Measurements from ENCODE around the gene CD79A.
A peak's percentile ranks its signal among the peaks of the same experiment; 100 is the strongest.

Gene CD79A

DNA sequence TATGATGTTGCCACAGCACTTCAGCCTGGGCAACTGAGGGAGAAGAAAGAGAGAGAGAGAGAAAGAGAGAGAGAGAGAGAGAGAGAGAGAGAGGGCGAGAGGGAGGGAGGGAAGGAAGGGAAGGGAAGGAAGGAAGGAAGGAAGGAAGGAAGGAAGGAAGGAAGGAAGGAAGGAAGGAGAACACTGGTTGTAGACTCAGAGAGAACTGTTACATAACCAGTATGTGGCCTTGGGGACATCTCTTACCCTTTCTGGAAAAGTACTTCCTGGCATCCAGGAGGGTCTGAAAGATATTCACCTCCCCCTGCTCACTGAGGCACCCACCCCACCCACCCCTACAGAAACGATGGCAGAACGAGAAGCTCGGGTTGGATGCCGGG is 3.2 kb downstream of the CD79A start:
- TF ChIP-seq, protein P1, sequence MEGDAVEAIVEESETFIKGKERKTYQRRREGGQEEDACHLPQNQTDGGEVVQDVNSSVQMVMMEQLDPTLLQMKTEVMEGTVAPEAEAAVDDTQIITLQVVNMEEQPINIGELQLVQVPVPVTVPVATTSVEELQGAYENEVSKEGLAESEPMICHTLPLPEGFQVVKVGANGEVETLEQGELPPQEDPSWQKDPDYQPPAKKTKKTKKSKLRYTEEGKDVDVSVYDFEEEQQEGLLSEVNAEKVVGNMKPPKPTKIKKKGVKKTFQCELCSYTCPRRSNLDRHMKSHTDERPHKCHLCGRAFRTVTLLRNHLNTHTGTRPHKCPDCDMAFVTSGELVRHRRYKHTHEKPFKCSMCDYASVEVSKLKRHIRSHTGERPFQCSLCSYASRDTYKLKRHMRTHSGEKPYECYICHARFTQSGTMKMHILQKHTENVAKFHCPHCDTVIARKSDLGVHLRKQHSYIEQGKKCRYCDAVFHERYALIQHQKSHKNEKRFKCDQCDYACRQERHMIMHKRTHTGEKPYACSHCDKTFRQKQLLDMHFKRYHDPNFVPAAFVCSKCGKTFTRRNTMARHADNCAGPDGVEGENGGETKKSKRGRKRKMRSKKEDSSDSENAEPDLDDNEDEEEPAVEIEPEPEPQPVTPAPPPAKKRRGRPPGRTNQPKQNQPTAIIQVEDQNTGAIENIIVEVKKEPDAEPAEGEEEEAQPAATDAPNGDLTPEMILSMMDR (IDR thresholded peaks at IDR 0.05; ENCODE audit: control extremely low read depth, extremely low read depth, low read depth, missing control alignments): no peak
- CTCF ChIA-PET: interaction anchor here (0.9 to 1.6 kb wide), 2 partner anchors 10 to 72 kb away, joined by 5 read pairs; no protein-coding TSS in a partner anchor
- no peak for DNase-seq (ENCODE audit: extremely low spot score)
- POLR2A ChIA-PET: interaction anchor here (0.6 kb wide), 2 partner anchors 10 to 21 kb away, joined by 3 to 4 read pairs; partner anchors contain the start of gene RPS19

DNA sequence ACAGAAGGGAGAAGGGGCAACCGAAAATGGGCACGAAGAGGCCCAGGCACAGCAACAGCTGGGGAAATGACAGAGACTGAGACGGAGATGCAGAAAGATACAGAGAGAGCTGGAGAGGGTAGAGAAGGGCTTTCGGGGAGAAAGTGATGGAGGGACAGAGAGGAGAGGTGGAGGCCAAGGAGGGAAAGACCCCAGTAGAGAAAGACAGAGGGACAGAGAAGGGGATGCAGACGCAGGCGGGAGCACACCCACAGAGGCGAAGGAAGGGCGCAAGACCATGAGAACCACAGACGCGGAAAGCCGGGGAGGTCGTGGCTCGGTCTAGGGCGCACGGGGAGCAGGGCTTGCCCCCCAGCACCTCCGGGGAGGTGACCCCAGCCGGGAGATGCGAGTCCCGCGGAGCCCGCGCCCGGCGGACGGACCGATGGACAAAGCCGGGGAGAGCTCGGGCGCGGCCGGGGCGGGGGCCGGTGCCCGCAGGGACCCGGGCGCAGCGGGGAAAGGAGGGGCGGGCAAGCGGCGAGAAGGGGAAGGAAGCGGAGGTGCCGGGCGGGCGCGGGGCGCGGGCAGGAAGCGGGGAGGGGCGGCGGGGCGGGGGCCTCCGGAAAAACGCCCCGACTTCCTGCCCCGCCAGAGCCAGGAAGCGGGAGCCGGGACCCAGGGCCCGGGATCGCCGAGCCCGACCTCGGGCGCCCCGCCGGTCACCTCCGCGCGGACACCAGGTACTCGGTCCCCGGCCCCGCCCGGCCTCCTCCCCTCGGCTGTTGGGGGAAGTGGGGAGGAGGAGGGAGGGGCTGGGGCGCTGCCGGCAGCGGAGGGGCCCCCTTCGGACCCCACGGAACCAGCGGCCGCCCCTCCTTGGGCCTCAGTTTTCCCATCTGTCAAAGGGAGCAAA is 5.7 kb downstream of the CD79A start, which contains the start of gene ARHGEF1:
TSS of gene ARHGEF1 (plus strand) at position 617 of the 895 bp plus-strand sequence. CDS start 4,899 bp downstream, outside the sequence.
- POLR2A ChIA-PET: no interaction called here
- TF ChIP-seq, protein P1 (IDR thresholded peaks at IDR 0.05; ENCODE audit: control extremely low read depth, extremely low read depth, low read depth, missing control alignments): no peak
- CTCF ChIA-PET: interaction anchor here (1.0 to 8.2 kb wide), 6 partner anchors 9 to 69 kb away, joined by 3 to 60 read pairs (median 4); partner anchors contain the start of gene RPS19
- peak; percentile 61 for DNase-seq (ENCODE audit: extremely low spot score)

DNA sequence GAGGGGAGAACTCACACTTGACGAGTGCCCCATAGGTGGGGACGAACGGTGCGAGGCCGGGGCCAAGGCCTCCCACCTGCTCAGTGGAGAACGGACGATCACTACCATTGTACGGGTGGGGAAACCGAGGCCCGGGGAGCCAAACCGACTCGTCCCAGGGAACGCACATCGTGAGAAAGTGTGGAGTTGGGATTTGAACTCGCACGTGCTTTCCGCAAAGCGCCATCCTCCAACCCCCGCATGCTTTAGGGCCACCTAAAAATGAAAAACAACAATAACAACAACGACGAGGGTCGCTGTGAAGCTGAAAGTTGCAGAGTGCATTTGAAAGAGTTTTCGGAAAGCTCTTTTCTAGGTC is 6.4 kb downstream of the CD79A start:
- POLR2A ChIA-PET: interaction anchor here (1.2 kb wide), 1 partner anchor 13 kb away, joined by 3 read pairs; no protein-coding TSS in a partner anchor
- TF ChIP-seq, protein P1 (IDR thresholded peaks at IDR 0.05; ENCODE audit: control extremely low read depth, extremely low read depth, low read depth, missing control alignments): no peak
- CTCF ChIA-PET: interaction anchor here (1.2 to 8.2 kb wide), 5 partner anchors 10 to 68 kb away, joined by 3 to 60 read pairs (median 4); partner anchors contain the start of gene RPS19
- DNase-seq (ENCODE audit: extremely low spot score): no peak

DNA sequence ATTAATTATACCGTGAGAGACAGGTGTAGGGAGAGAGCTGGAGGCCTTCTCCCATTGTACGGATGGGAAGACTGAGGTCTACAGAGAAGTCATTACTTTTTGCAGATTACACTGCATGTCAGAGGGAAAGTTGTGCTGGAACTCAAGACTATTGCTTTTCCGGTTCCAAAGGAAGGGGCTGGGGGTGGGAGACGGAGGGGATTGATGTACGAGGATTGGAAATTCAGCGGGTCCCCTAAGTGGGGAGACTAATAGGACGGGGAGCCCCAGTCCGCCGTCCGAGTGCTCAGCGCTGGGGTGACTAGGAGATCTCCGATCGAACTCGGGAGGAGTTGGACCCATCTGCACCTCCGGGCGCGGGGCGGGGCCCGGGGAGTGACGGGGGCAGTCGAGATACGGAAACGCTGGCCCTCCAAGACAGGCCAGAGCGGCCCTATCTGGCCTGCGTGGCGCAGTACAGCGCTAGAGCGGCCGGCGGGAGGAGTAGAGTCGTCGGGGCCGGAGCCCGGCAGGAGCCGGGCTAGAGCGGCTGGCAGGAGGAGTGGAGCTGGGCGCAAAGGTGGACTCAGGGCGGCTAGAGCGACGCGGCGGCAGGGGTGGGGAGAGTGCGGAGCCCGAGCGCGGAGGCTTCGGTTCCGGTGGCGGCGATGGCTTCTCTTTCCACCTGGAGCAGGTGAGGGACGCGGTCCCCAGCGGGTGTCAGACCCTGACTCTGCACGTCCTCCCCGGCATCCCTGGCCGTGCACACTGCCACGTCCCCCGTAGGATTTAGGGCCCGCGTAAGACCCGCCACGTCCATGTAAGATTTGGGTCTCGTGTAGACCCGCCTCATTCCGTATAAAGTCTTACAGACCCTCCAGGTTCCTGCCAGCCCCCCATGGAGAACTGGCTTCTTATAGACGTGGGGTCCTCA is 7.0 kb downstream of the CD79A start:
- POLR2A ChIA-PET: interaction anchor here (0.6 to 1.2 kb wide), 5 partner anchors 11 to 60 kb away, joined by 3 to 4 read pairs (median 4); no protein-coding TSS in a partner anchor
- CTCF ChIA-PET: interaction anchor here (1.0 to 8.2 kb wide), 6 partner anchors 11 to 74 kb away, joined by 3 to 60 read pairs (median 4); partner anchors contain the start of gene RPS19
- peak; percentile 93 for DNase-seq (ENCODE audit: extremely low spot score)
- TF ChIP-seq, protein P1 (IDR thresholded peaks at IDR 0.05; ENCODE audit: control extremely low read depth, extremely low read depth, low read depth, missing control alignments): peak; percentile 8

DNA sequence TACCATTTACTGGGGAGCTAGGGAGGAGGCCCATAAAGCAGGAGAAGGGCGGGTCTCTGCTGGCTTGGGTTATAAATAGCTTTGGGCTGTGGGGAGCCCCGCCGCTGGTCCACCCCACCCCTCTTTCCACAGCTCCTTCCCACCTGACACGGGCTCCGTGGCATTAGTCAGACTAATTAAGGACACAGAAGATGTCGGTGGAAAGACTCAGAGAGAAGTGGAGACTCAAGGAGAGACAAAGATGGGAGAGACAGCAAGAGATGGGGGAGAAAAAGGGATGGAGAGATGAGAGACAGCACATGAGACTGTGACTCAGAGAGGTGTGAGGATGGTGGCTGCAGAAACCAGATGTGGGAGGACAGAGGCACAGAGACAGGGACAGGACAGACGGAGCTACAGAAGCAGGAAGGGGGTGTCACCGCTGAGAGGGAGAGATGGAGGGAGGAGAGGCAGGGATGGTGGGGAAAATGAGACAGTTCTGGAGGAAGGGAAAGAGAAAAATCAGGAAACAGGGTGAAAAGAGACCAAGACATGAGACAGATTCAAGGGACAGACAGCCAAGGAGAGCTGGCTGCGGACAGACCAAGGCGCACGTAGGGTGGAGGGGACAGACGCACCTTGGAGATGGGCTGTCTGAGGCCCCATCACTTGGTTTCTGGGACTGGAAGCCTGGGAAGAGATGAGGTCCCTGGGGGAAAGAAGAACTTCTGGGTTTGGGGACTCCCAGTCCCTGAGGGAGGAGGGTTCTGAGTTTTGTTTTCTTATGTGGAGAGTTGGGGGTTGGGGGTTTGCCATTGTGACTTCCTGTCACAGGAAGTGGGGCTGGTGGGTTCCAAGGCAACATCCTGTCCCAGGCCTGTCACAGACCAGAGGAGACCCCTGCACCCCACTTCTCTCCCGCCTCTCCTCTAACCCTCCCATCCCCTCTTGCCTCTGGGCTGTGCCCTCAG is 10.0 kb downstream of the CD79A start:
- DNase-seq (ENCODE audit: extremely low spot score): peak; percentile 62
- ChIA-PET CTCF (interaction anchor here (0.7 to 8.2 kb wide), 10 partner anchors 9 to 65 kb away, joined by 3 to 60 read pairs (median 4); no protein-coding TSS in a partner anchor), POLR2A (interaction anchor here (0.6 to 1.7 kb wide), 9 partner anchors 12 to 58 kb away, joined by 3 to 7 read pairs (median 4); partner anchors contain the start of genes ERFL and RPS19)
- TF ChIP-seq, protein P1 (IDR thresholded peaks at IDR 0.05; ENCODE audit: control extremely low read depth, extremely low read depth, low read depth, missing control alignments): no peak
